SK-N-SH (cell line): ENCODE results near the gene PCK1. TPM values are rescaled to one million over a fixed set of nuclear protein-coding genes. Genes with fewer than 3 reads are reported as not detected.

Experiments used
- CTCF ChIA-PET: fragments of 300-600, 350-600 bp; formaldehyde crosslinking; extraction: SDS; loops from one replicate; lab custom pipeline; 2021; lab: Yijun Ruan, JAX
- POLR2A ChIA-PET: fragments of 350-600 bp; sonication (Branson Sonifier 250); formaldehyde crosslinking; extraction: SDS; loops from one replicate; lab custom pipeline; 2020; ENCODE audit warnings: antibody characterized with exemption, inconsistent platforms; lab: Yijun Ruan, JAX
- DNase-seq: peaks from one replicate; pipeline ENCODE4 v3.0.0; 2012
- H2AFZ ChIP-seq: fragments of 200-600 bp; sonication (generic); 2 replicates; pipeline ENCODE4 v1.8.1; 2016; ENCODE audit warnings: antibody characterized with exemption, mild to moderate bottlenecking, low read depth
- H3F3A ChIP-seq: fragments of 200-600 bp; sonication (generic); replicated peaks from 2 replicates; pipeline ENCODE3; 2016; ENCODE audit warnings: antibody characterized with exemption, mild to moderate bottlenecking; ENCODE audit not compliant: insufficient read depth
- H3K27ac ChIP-seq, 2 experiments: fragments of 200-500 bp in 1 of 2; fragments of 200-600 bp in 1 of 2; sonication (Bioruptor generic) in 1 of 2; sonication (generic), shearing (Covaris generic) in 1 of 2; 2 replicates each; pipeline versions ENCODE4 v1.5.1 to v1.6.1; 2014 to 2016; ENCODE audit warnings: low read depth in 2 of 2, inconsistent platforms in 1 of 2, low read length in 1 of 2, mild to moderate bottlenecking in 1 of 2, mixed read lengths in 1 of 2
- H3K27me3 ChIP-seq: fragments of 200-600 bp; sonication (generic), shearing (Covaris generic); 2 replicates; pipeline ENCODE4 v1.6.1; 2016; ENCODE audit warnings: mixed run types; ENCODE audit not compliant: insufficient read depth
- H3K36me3 ChIP-seq, 2 experiments: fragments of 200-500 bp in 1 of 2; fragments of 200-600 bp in 1 of 2; sonication (Bioruptor generic) in 1 of 2; sonication (generic) in 1 of 2; replicated peaks in 1 of 2; 2 replicates each; pipeline versions ENCODE3 to v1.5.1; 2014 to 2016; ENCODE audit warnings: low read length in 1 of 2, mild to moderate bottlenecking in 1 of 2; ENCODE audit not compliant: insufficient read depth in 2 of 2, control insufficient read depth in 1 of 2
- H3K4me1 ChIP-seq, 2 experiments: fragments of 200-500 bp in 1 of 2; fragments of 200-600 bp in 1 of 2; sonication (Bioruptor generic) in 1 of 2; sonication (generic), shearing (Covaris generic) in 1 of 2; 2 replicates each; pipeline versions ENCODE4 v1.5.1 to v1.6.1; 2014 to 2016; ENCODE audit warnings: low read depth in 1 of 2, low read length in 1 of 2, mixed run types in 1 of 2; ENCODE audit not compliant: insufficient read depth in 2 of 2, control insufficient read depth in 1 of 2
- H3K4me2 ChIP-seq: fragments of 200-600 bp; sonication (generic), shearing (Covaris generic); 2 replicates; pipeline ENCODE4 v1.6.1; 2017; ENCODE audit warnings: mixed run types
- H3K4me3 ChIP-seq, 2 experiments: fragments of 200-500 bp in 1 of 2; fragments of 200-600 bp in 1 of 2; sonication (Bioruptor generic) in 1 of 2; sonication (generic), shearing (Covaris generic) in 1 of 2; 2 replicates each; pipeline versions ENCODE4 v1.5.1 to v1.8.1; 2014 to 2016; ENCODE audit warnings: low read depth in 2 of 2, inconsistent platforms in 1 of 2, low read length in 1 of 2, mild to moderate bottlenecking in 1 of 2, mixed read lengths in 1 of 2, moderate library complexity in 1 of 2
- H3K79me2 ChIP-seq: fragments of 200-600 bp; sonication (generic); 2 replicates; pipeline ENCODE4 v1.8.1; 2017; ENCODE audit warnings: mild to moderate bottlenecking; ENCODE audit not compliant: insufficient read depth
- H3K9ac ChIP-seq: fragments of 200-600 bp; sonication (generic); 2 replicates; pipeline ENCODE4 v1.6.1; 2017; ENCODE audit warnings: mixed run types
- H3K9me2 ChIP-seq: fragments of 200-600 bp; sonication (generic); 2 replicates; pipeline ENCODE4 v1.6.1; 2017; ENCODE audit warnings: mixed run types
- H3K9me3 ChIP-seq: fragments of 200-600 bp; sonication (generic); 2 replicates; pipeline ENCODE4 v1.6.1; 2017; ENCODE audit warnings: mixed run types, mild to moderate bottlenecking, moderate library complexity
- H4K20me1 ChIP-seq: fragments of 200-600 bp; sonication (generic); 2 replicates; pipeline ENCODE4 v1.6.1; 2017; ENCODE audit warnings: mild to moderate bottlenecking, mixed run types; ENCODE audit not compliant: insufficient read depth
- CHD2 ChIP-seq: fragments of 150-350 bp; IDR thresholded peaks from 2 replicates; pipeline ENCODE4 v1.6.1; 2018; ENCODE audit warnings: low read length; ENCODE audit not compliant: partially characterized antibody
- CTCF ChIP-seq: fragments of 200-600 bp; sonication (generic); IDR thresholded peaks from 2 replicates; pipeline ENCODE4 v1.6.1; 2017; ENCODE audit warnings: antibody characterized with exemption, mild to moderate bottlenecking, moderate library complexity
- EP300 ChIP-seq, 2 experiments: IDR thresholded peaks; 2 replicates each; pipeline versions ENCODE4 v1.4.0 to v1.6.1; 2012; ENCODE audit warnings: borderline replicate concordance in 1 of 2, low read depth in 1 of 2, low read length in 1 of 2
- FOSL2 ChIP-seq: IDR thresholded peaks from 2 replicates; pipeline ENCODE4 v1.4.0; 2012; ENCODE audit warnings: low read depth, mild to moderate bottlenecking, moderate library complexity, borderline replicate concordance
- FOXM1 ChIP-seq: IDR thresholded peaks from 2 replicates; pipeline ENCODE4 v1.4.0; 2012; ENCODE audit warnings: low read depth, mild to moderate bottlenecking
- IRF3 ChIP-seq: fragments of 150-350 bp; IDR thresholded peaks from 2 replicates; pipeline ENCODE4 v1.6.1; 2016; ENCODE audit warnings: mild to moderate bottlenecking, low read depth, low read length
- JUND ChIP-seq: IDR thresholded peaks from 2 replicates; pipeline ENCODE4 v1.4.0; 2012
- MXI1 ChIP-seq: IDR thresholded peaks from 2 replicates; pipeline ENCODE4 v1.6.1; 2012; ENCODE audit warnings: mild to moderate bottlenecking, low read depth, low read length, improper control_type of control experiment
- NRF1 ChIP-seq: IDR thresholded peaks from 2 replicates; pipeline ENCODE4 v1.6.1; 2012; ENCODE audit warnings: low read depth, mild to moderate bottlenecking, low read length
- POLR2AphosphoS5 ChIP-seq: IDR thresholded peaks from 2 replicates; pipeline ENCODE4 v1.6.1; 2012; ENCODE audit warnings: low read depth, low read length
- RAD21 ChIP-seq: IDR thresholded peaks from 2 replicates; pipeline ENCODE4 v1.6.1; 2012; ENCODE audit warnings: mild to moderate bottlenecking, low read length
- RFX5 ChIP-seq: IDR thresholded peaks from 2 replicates; pipeline ENCODE4 v1.6.1; 2012; ENCODE audit warnings: mild to moderate bottlenecking, improper control_type of control experiment, low read length
- RXRA ChIP-seq: IDR thresholded peaks from 2 replicates; pipeline ENCODE4 v1.4.0; 2012; ENCODE audit warnings: low read depth, mild to moderate bottlenecking, borderline replicate concordance
- SIN3A ChIP-seq: IDR thresholded peaks from 2 replicates; pipeline ENCODE4 v1.6.1; 2012; ENCODE audit warnings: low read depth, mild to moderate bottlenecking, low read length, moderate library complexity, borderline replicate concordance
- SMC3 ChIP-seq: IDR thresholded peaks from 2 replicates; pipeline ENCODE4 v1.6.1; 2012; ENCODE audit warnings: low read depth, low read length, improper control_type of control experiment
- TAF1 ChIP-seq: IDR thresholded peaks from 2 replicates; pipeline ENCODE4 v1.6.1; 2012; ENCODE audit warnings: low read depth, mild to moderate bottlenecking, low read length, moderate library complexity, borderline replicate concordance
- TEAD4 ChIP-seq: IDR thresholded peaks from 2 replicates; pipeline ENCODE4 v1.4.0; 2012; ENCODE audit warnings: mild to moderate bottlenecking, borderline replicate concordance; ENCODE audit not compliant: insufficient read depth
- USF1 ChIP-seq: IDR thresholded peaks from 2 replicates; pipeline ENCODE4 v1.4.0; 2012; ENCODE audit warnings: low read depth, borderline replicate concordance
- YY1 ChIP-seq: IDR thresholded peaks from 2 replicates; pipeline ENCODE4 v1.4.0; 2012; ENCODE audit warnings: low read depth, mild to moderate bottlenecking
- WGBS: methylation state at CpG from one replicate; pipeline ENCODE4 v1.1.6; 2017; ENCODE audit warnings: low lambda C conversion rate; 5-methylcytosine and 5-hydroxymethylcytosine counted together
- polyA plus RNA-seq, 3 experiments: library from polyadenylated mRNA; depleted of rRNA; stranded (reverse); fragments of >200 nt; gene quantifications; 2 replicates each; pipeline ENCODE4 v1.2.3, GENCODE V29; 2012

PCK1 gene
- polyA plus RNA-seq, 1 of the 3 experiments (the other 2 are of a cell fraction), result not detected

GRCh38 chr20:57590485-57591288 lies 29.8 kb downstream of the PCK1 start:
- Histone ChIP-seq H4K20me1 (no peaks in the 10 kb centered on the region), H3K4me1 (no peaks in the 10 kb centered on the region; a peak in 1 of 4 replicates), H3K27ac (no peak overlapping the region), H3K9me2 (no peaks in the 10 kb centered on the region), H3K4me2 (no peak overlapping the region), H3K36me3 (no peaks in the 10 kb centered on the region), H3K9ac (no peak overlapping the region), H3F3A (peaks cover 4% of the 10 kb centered on the region), H2AFZ (no peak overlapping the region), H3K79me2 (no peaks in the 10 kb centered on the region), H3K27me3 (no peaks in the 10 kb centered on the region; the same call in 1 of the 2 replicates), H3K4me3 (no peak overlapping the region), H3K9me3 (no peaks in the 10 kb centered on the region)
- CTCF ChIA-PET, result interaction anchor here (0.8 to 21.1 kb wide), 5 partner anchors 8 to 623 kb away, joined by 3 to 403 read pairs (median 5); no protein-coding TSS in a partner anchor
- TF ChIP-seq EP300 (IDR thresholded peaks at IDR 0.05; ENCODE audit: borderline replicate concordance in 1 of 2, low read depth in 1 of 2, low read length in 1 of 2), result no peak
- no peak for TF ChIP-seq NRF1
- no peak for TF ChIP-seq JUND
- TF ChIP-seq SIN3A, result no peak
- no peak for TF ChIP-seq RFX5
- no peak for TF ChIP-seq SMC3
- TF ChIP-seq TAF1, result no peak
- TF ChIP-seq MXI1, result no peak
- TF ChIP-seq CHD2, result no peak
- no peak for TF ChIP-seq FOSL2
- no peak for TF ChIP-seq USF1
- POLR2A ChIA-PET, result no interaction called here
- WGBS, result 66% methylated on average over 13 of the region's 18 CpGs
- DNase-seq, result no peak

- no peak for DNase-seq
- Histone ChIP-seq H4K20me1 (no peaks in the 10 kb centered on the region), H3K9me2 (no peaks in the 10 kb centered on the region), H3K4me3 (no peak overlapping the region), H2AFZ (no peak overlapping the region), H3K4me1 (peaks cover 0 to under 1% of the 10 kb centered on the region in 2 experiments; a peak in 1 of 4 replicates), H3K36me3 (no peaks in the 10 kb centered on the region), H3K4me2 (no peak overlapping the region), H3K9me3 (no peaks in the 10 kb centered on the region), H3K27me3 (no peaks in the 10 kb centered on the region; the same call in 1 of the 2 replicates), H3K79me2 (no peaks in the 10 kb centered on the region), H3K9ac (no peak overlapping the region), H3K27ac (no peak overlapping the region), H3F3A (peaks cover 4% of the 10 kb centered on the region)
- POLR2A ChIA-PET, result no interaction called here
- CTCF ChIA-PET, result interaction anchor here (0.8 to 21.1 kb wide), 7 partner anchors 9 to 623 kb away, joined by 3 to 403 read pairs (median 8); no protein-coding TSS in a partner anchor
- no peak for TF ChIP-seq FOXM1
- no peak for TF ChIP-seq RXRA
- no peak for TF ChIP-seq TEAD4
- TF ChIP-seq YY1, result no peak
- no peak for TF ChIP-seq RFX5
- no peak for TF ChIP-seq RAD21
- no peak for TF ChIP-seq TAF1
- no peak for TF ChIP-seq CTCF
- TF ChIP-seq IRF3, result no peak
- TF ChIP-seq CHD2, result no peak
- no peak for TF ChIP-seq POLR2AphosphoS5
- WGBS, result 60% methylated on average over 14 of the region's 15 CpGs
Observed at GRCh38 chr20:57591289-57592229, 30.6 kb downstream of the PCK1 start.
